HUDEP-2 (cell line): ENCODE data around the gene DPYSL4.

Experiments
- DNase-seq, 76 experiments: peaks; one replicate each; lab custom pipeline; 2025; ENCODE audit not compliant: unreplicated experiment in 76 of 76; lab: John Stamatoyannopoulos, UW

The DPYSL4 gene

DNA sequence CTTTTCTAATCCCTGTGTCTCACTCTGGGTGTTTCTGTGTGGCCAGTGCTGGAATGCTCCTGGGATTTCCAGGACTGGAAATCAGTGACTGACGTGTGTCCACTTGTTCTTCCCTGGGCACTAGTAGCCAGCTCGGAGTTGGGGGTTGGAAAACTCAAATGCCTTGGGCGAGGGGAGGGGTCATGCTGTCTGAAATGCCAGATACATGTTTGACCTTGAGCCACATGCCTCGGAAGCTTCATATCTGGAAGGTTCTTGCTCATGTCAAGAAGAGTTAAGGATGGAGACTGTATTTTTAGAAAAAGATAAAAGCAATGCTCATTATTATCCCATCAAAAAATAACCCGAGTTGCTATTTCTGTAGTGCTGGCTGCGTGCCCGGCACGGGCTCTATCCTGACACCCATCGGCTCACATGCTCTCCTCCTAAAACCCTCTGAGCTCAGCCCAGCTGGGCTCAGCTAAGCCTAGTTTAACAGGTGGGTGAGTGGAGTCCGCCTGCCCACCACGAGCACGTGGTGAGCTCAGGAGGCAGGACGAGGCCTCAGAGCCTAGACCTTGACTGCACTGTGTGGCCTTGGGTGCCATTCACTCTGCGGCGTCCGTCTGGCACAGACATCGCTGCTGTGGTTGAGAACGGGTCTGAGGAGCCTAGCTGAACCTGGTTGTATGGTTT lies 6.4 kb downstream of the DPYSL4 start:
- no peak for DNase-seq

DNA sequence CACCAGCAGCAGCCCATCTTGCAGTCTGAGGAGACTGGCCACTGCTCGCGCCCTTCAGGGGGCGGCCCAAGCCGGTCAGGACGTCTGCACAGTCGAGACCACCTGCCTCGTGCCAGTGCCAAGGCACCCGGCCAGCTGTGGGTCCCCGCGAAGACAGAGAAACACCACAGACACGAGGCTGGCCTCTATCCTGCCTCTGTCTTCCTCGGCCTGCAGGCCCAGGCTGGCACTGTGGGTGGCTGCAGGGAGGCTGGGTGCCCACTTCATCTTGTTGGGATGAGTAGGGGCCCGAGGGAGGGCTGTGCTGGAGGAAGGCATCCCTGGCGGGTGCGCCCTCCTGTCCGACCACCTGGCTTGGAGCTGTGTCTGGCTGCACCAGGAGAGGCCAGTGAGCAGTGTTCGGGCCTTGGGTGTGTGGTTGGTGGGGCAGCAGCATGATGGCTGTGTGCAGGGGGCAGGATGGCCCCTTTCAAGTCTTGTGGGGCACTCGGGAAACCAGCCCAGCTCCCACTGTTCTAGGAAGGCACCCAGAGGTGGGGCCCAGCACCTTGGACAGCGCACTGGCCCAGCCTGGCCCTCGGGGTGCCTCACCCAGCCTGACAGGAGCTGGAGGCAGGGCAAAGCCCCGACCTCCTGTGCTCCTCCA lies 7.3 kb downstream of the DPYSL4 start:
- DNase-seq, result peak in 10 of 76 experiments; percentile 3 to 27 (median 10)

DNA sequence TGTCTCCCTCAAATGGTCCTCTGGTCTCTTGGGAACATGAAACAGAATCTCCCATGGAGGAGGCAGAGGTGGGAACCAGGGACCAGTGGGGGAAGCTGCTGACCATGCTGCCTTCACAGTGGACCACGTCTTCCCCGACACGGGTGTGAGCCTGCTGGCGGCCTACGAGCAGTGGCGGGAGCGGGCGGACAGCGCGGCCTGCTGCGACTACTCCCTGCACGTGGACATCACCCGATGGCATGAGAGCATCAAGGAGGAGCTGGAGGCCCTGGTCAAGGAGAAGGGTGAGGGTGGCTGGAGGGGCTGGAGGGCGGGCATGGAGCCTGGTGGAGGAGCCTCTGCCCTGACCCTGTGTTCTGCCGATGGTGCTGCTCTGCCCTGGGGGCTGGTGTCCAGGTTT lies 8.0 kb downstream of the DPYSL4 start:
- DNase-seq, result no peak

DNA sequence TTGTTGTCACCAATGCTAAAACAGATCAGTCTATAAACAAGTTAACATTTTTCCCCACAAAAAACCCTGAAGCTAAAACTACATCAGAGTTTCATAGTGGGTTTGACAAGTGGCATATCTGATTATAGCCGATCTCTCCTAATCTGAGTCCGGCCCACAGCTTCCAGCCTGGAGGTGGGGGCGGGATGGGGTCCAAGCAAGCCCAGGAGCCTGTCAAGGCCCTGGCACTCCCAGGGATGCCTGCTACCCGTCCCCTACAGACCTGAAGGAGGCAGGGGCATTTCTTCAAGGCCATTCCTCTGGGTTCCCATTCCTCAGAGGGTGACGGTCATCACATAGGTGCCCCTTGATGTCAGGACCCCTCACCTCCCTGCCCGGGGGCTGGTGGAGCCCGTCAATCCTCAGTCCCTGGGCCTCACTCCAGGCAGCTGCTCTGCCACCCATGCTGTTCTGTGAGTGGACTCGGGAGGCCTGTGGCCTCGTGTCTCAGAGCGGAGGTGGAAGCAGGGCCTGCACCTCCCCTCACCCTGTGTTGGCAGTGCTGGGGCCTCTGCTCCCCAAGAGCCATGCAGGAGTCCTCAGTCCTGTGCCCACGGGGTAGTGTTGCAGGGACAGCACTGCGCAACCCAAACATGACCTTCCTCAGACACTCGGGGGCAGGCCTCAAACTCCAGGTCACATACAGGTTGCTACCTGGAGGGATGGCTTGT lies 8.8 kb downstream of the DPYSL4 start:
- no peak for DNase-seq

DNA sequence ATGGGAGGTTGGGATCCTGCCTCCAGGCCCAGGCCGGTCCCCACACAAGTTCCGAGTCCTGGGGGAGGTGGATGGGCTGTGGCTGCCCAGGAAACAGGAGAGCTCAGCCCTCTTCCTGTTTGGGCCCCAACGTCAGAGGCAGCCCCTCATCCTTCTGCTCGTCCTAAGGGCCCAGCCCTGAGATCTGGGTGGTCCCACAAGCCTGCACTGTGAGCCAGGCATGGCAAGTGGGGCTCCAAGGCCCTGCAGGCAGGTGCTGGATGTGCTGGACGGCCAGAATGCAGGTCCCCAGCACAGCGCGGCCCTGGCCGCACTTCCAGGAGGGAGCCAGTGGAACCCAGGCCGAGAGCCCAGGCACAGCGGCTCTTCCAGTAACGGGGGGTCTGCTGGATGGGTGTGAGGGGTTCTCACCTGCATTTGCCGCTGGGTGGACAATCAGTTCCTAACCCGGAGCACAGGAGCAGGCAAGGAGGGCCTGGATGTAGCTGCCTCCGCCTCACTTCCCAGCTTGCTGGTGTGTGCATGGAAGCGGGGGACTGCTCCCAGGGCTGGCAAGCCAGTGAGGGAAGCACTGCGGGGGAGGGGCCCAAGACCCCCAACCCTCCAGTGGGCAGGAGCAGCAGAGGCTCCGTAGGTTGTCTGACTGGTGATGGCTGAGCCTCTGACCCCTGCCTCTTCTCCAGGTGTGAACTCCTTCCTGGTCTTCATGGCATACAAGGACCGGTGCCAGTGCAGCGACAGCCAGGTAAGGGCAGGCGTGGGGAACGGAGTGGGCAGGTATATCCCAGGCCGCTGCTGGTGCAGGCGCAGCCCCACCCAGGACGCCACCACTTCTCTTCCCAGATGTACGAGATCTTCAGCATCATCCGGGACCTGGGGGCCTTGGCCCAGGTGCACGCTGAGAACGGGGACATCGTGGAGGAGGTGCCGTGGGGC lies 9.7 kb downstream of the DPYSL4 start:
- DNase-seq, result no peak

DNA sequence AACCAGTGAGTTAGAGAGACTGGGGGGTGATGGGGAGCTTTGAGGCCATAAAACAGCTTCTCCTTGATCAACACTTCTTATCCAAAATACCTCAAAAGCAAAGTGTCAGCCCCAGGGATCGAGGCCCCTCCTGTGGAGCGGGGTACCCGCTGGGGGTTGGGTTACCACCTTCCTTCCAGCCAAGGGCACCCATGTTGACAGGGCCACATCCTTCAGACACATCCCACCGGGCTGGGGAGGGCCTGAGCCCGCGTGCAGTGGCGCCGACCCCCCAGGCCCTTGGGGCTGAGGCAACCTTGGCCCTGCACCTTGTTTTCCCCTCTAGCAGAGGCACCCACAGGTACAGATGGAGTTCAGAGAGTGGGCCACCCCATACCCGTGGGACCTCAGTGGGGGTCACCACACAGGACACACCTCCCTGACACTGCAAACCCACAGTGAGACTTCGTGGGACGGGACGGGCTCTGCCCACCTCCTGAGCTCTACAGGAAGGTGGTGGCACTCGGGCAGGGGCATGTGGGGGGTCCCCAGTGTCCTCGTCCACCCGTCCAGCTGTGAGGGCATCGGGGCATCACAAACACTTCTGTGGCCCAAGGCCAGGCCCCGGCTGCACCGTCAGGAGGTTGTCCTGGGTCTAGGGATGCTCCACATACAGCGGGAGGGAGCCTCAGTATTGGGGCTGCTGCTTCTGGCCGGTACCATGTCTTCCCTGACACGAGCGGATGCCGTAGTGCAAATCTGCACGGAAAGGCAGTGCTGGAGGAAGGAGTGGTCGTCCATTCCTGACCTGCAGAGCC lies 10.7 kb downstream of the DPYSL4 start:
- DNase-seq, result no peak

DNA sequence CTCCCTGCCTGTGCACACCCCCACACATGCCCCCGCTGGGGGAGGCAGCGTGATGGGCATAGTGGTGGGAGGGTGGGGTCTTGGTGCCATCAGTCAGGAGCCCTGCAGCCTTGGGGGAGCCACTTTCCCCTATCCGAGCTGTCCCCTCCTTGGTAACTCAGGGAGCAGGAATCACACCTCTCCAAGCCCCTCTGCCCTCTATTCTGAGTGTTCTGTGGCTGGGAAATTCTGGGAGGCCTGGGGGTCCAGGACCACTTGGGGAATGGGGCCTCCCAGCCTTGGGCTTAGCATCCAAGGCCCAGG lies 11.3 kb downstream of the DPYSL4 start:
- no peak for DNase-seq

DNA sequence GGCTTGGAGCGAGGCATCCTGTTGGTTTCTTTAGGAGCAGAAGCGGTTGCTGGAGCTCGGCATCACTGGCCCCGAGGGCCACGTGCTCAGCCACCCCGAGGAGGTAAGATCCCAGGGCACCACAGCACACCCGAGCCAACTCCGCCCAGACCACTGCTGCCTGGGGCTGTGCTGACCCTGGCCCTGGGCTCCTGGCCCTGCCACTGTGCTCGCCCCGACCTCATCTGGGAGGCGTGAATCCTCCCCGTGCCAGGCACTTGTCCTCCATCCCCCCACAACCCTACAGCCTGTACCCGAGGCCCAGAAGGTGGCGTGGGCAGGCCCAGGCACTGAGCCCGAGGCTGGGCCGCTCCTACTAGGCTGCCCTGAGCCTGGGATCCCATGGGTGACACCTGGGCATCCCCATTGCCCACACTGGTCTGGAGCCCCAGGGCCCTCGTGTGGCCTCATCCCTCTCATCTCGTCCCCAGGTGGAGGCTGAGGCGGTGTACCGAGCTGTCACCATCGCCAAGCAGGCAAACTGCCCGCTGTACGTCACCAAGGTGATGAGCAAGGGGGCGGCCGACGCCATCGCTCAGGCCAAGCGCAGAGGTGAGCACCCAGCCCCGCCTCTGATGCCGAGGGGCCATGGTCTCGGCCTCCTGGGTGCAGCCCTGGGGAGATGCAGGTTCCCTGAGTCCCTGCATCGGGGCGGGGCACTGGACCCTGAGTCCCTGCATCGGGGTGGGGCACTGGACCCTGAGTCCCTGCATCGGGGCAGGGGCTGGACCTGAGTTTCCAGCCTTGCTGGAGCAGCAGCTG lies 11.8 kb downstream of the DPYSL4 start:
- DNase-seq, result no peak

DNA sequence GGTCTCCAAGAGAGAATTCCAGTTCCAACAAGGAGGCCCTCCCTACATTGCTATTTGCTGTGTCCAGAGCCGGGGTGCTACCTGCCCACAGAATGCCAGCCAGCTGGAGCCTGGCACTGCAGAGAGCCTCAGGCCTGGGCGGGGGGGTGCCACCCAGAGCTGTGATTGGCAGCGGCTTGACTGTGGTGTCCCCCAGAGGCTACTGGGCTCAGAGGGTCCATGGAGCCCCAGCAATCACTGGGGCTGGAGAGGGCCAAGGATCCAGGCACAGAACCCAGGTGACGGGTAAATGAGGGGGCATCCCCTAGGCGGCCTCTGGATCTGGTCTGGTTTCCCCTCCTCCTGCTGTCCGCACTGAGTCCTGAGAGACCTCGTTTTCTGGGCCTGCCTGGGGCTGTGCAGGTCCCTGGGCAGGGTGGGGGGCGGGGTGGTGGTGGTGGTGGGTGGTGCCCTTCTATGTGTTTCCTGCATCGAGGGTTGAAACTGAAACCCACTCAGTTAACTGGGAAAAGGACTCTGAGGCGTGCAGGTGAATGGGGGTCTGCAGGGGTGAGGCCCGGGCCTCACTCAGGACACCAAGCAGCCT lies 12.6 kb downstream of the DPYSL4 start:
- no peak for DNase-seq

DNA sequence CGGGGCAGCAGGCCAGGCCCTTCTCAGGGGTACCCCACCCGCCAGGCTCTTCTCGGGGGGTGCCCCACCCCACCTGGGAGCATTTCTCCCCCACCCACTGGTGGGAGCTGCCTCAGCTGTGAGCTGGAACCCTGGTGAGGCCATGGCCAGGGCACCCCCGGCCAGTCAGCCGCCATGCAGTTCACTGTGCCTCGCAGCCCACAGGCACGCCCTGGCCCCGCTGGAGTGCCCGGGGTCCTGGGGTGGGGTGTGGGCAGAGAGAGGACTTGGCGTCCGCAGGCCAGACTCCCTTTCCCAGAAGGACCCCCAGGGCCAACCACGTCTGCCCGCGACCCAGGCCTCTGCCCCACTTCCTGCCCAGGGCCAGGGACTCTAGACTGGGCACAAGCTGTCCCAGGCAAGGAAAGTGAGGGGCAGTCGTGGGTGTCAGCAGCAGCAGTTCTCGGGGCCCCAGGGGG lies 13.1 kb downstream of the DPYSL4 start:
- DNase-seq, result no peak

DNA sequence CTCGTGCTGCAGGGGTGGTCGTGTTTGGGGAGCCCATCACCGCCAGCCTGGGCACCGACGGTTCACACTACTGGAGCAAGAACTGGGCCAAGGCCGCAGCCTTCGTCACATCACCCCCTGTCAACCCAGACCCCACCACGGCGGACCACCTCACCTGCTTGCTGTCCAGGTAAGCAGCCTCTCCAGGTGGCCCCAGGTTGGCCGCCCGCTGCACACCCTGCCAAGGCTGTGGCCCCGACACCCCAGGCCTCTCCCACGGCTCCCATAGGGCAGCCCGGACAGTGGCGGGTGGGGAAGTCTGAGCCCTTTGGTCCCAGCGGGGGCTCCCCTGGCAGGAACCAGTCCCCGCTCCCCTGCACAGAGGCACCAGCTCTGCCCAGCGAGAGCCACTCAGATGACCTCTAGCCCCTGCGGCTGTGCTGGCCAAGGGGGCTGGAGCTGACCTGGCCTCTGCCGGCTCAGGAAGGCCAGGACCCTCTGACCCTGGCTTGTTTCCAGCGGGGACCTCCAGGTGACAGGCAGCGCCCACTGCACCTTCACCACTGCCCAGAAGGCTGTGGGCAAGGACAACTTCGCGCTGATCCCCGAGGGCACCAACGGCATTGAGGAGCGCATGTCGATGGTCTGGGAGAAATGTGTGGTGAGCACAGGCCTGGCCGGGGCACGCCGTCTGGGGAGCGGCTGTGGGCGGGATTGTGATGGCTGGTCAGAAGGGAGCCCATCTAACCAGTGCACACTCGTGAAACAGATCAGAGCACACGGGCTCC lies 13.8 kb downstream of the DPYSL4 start:
- no peak for DNase-seq

DNA sequence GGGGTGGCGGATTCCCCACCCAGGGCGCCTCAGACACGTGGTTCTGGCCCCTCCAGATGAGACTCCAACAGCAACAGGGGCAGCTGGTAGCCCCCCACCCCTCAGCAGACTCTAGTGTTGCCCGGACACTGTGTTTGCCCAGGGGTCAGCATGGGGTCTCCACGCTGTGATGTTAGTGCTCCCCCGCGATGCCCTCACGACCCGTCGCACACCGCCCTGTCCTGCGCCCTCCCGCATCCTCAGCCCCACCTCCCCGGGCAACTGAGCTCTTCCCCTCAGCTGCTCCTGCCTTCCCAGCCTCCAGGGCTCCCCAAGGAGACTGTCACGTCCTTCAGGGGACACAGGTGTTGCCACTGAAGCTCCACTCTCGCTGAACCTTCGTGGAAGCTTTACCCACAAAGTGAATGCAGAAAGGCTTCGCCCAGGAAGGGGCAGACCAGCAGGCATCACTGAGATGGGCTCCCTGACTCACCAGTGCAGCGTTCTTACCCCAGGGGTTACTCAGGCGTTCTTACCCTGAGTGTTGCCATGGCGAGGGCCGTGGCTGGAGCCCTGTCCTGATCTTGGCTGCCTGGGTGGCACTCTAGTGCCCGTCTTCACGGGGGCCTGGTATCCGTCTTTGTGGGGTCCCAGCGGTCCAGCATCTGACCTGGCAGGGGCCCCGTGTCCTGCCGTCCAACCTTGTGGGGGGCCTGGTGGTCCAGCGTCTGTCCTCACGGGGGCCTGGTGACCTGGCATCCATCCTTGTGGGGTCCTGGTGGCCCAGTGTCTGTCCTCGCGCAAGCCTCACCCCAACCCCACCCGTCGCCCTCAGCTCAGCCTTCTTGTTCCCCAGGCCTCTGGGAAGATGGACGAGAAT lies 14.6 kb downstream of the DPYSL4 start:
- no peak for DNase-seq

DNA sequence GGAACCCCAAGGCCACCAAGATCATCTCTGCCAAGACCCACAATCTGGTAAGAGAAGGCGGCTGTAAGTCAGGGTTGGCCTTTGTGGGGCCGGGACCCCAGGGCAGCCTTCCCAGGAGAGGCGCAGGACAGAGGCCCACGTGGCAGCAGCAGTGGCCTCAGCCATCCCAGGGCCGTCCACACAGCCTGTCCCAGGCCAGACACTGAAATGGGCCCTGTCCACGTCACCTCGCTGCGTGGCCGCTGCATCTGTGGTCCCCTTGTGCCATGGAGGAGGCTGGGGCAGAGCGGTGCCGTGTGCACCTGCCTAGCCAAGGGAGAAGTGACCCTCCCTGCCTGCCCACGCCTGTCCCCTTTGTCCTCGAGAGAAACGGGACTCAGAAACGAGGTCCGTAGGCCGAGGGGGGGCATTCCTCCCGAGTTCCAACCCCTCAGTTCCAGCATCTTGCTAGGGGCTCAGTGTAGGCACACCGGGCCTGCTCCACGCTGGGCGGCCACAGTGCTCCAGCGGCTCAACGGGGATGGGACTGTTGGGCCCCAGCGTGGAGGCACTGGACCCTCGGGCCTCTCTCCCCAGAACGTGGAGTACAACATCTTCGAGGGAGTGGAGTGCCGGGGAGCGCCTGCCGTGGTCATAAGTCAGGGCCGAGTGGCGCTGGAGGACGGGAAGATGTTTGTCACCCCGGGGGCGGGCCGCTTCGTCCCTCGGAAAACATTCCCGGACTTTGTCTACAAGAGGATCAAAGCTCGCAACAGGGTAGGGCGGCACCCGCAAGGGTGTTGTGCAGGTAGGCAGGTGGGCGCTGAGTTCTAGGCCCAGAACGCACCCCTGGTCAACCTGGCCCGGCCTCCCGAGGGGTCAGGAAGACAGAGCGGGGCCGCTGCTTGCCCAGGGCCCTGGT lies 15.6 kb downstream of the DPYSL4 start:
- DNase-seq, result no peak

DNA sequence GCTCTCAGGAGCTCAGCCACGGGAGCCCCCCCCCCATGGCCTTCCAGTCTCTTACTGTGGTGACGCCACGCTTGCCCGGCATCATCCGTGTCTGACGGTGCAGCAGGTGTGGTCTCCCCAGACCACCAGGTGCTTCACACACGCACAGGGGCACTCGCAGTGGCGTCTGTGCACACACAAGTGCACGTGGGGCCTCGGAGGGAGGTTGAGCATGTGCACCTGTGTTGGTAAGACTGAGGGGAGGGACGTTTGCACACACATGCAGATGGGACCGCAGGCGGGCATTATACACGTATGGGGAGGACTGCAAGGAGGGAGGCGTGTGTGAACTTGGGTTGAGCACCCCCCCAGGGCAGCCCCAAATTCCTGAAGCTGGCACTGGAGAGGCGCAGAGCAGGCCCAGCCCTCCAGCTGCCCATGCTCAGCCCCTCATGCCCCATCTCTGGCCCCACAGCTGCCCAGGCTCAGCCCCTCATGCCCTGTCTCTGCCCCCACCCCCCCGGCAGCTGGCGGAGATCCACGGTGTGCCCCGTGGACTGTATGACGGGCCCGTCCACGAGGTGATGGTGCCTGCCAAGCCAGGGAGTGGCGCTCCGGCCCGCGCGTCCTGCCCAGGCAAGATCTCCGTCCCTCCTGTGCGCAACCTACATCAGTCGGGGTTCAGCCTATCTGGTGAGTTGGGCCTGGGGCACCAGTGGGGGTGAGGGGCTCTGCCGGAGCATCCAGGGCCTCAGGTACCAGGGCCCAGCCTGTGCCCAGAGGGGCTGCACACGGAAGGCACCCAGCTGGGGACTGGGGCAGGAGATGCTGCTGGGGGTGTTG lies 16.7 kb downstream of the DPYSL4 start:
- no peak for DNase-seq

DNA sequence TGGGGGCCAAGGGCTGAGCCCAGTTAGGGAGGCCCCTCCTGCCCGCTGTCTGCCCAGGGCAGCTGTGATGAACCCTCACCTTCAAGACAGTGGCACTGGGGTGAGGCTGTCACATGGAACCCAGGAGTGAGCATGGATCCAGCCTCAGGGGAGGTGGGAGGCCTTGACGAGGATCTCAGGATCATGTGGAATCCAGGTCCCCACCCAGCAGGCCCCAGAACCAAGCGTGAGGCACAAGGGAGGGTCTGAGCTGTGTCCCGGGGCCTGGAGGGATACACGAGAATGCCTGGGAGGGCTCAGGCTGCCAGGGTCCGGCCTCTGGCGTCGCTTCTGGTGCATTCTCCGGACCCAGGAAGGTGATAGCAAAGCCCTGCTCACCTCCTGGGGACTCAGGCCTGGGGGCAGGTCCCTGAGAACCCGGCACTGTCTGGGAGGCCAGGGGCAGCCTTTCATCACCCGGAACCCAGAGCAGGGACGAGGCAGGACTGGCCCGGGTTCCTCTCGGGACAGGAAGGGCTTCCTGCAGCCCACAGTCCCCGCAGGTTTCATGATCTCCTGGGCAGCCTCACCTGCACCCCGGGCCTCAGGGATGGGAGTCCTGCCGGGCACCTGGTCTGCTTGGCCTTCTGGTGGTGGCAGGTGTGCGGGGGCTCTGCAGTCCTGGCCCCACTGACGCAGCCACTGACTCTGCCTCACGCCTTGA lies 17.5 kb downstream of the DPYSL4 start:
- DNase-seq, result no peak
